COLO668 (cell line): Measurements from ENCODE around the gene SYPL2.

Experiments
- DNase-seq: peaks from one replicate; lab custom pipeline; 2025; ENCODE audit not compliant: unreplicated experiment; lab: John Stamatoyannopoulos, UW

Gene SYPL2

GRCh38 chr1:109490934-109491302, 24.6 kb downstream of the SYPL2 start:
- no peak for DNase-seq

GRCh38 chr1:109491372-109491771, 25.0 kb downstream of the SYPL2 start:
- DNase-seq, result no peak

- DNase-seq, result no peak
These were observed 26.4 kb downstream of the SYPL2 start for GRCh38 chr1:109492779-109493178.

- no peak for DNase-seq
These were observed 26.9 kb downstream of the SYPL2 start for GRCh38 chr1:109493227-109493626.

GRCh38 chr1:109493805-109494539, 27.6 kb downstream of the SYPL2 start, which contains the start of gene CYB561D1:
CYB561D1 (plus strand) TSS chr1:109494094; CDS start chr1:109494140, 46 bp downstream.
- peak; percentile 95 for DNase-seq

GRCh38 chr1:109495738-109496137, 29.4 kb downstream of the SYPL2 start:
- DNase-seq, result no peak

- DNase-seq, result no peak
These were observed 31.3 kb downstream of the SYPL2 start for GRCh38 chr1:109497449-109498160.

GRCh38 chr1:109498161-109498801, 31.9 kb downstream of the SYPL2 start:
- peak; percentile 63 for DNase-seq

- no peak for DNase-seq
These were observed 32.7 kb downstream of the SYPL2 start for GRCh38 chr1:109499081-109499480.

- DNase-seq, result peak; percentile 56
These were observed 33.6 kb downstream of the SYPL2 start for GRCh38 chr1:109499661-109500536.

GRCh38 chr1:109500941-109501381, 34.6 kb downstream of the SYPL2 start:
- no peak for DNase-seq

- no peak for DNase-seq
These were observed 35.5 kb downstream of the SYPL2 start for GRCh38 chr1:109501644-109502363.

GRCh38 chr1:109502364-109502851, 36.1 kb downstream of the SYPL2 start:
- no peak for DNase-seq

GRCh38 chr1:109503935-109504334, 37.6 kb downstream of the SYPL2 start:
- DNase-seq, result no peak

GRCh38 chr1:109504974-109505373, 38.6 kb downstream of the SYPL2 start:
- no peak for DNase-seq

GRCh38 chr1:109508001-109508872, 41.9 kb downstream of the SYPL2 start:
- no peak for DNase-seq

- DNase-seq, result no peak
These were observed 42.5 kb downstream of the SYPL2 start for GRCh38 chr1:109508873-109509175.

GRCh38 chr1:109509176-109510134, 43.1 kb downstream of the SYPL2 start, which contains the start of gene AMIGO1:
AMIGO1 (minus strand) TSS chr1:109509727; CDS start chr1:109508912, 815 bp downstream.
- DNase-seq, result peak; percentile 81
